Activated CD8-positive, alpha-beta T cell treated with anti-CD3 and anti-CD28 coated beads for 36 hours (primary cell): Measurements from ENCODE around the gene HNF1A. TPM values are rescaled to one million over a fixed set of nuclear protein-coding genes. Genes with fewer than 3 reads are reported as not detected.

Experiments
- ATAC-seq: fragments of 200-7000 bp; cut with Tn5 transposase; one replicate; pipeline ENCODE4 v1.10.0; 2021; ENCODE audit warnings: mild to moderate bottlenecking, moderate library complexity
- CTCF ChIA-PET: fragments of 350-600 bp; sonication (Branson Sonifier 250); formaldehyde crosslinking; loops from one replicate; lab custom pipeline; 2021; ENCODE audit warnings: antibody characterized with exemption; lab: Charles Lee
- POLR2A ChIA-PET: fragments of 350-600 bp; sonication (Branson Sonifier 250); formaldehyde crosslinking; loops from one replicate; lab custom pipeline; 2021; ENCODE audit warnings: antibody characterized with exemption; lab: Charles Lee
- DNase-seq: peaks from one replicate; pipeline ENCODE4 v3.0.0-alpha.2; 2020
- H3K27ac Mint-ChIP-seq: one replicate; pipeline ENCODE4 v1.8.0; 2021; ENCODE audit warnings: mild to moderate bottlenecking, mixed read lengths
- H3K27me3 Mint-ChIP-seq: one replicate; pipeline ENCODE4 v1.8.0; 2021; ENCODE audit warnings: mixed read lengths
- H3K36me3 Mint-ChIP-seq: one replicate; pipeline ENCODE4 v1.8.0; 2021; ENCODE audit warnings: low read depth, mixed read lengths
- H3K4me1 Mint-ChIP-seq: one replicate; pipeline ENCODE4 v1.8.0; 2021; ENCODE audit warnings: low read depth, mixed read lengths
- H3K4me3 Mint-ChIP-seq: one replicate; pipeline ENCODE4 v1.8.0; 2021; ENCODE audit warnings: mild to moderate bottlenecking, moderate library complexity, mixed read lengths
- H3K9me3 Mint-ChIP-seq: one replicate; pipeline ENCODE4 v1.8.0; 2021; ENCODE audit warnings: mixed read lengths
- intact Hi-C: fragments of 100-400 bp; cut with micrococcal nuclease; formaldehyde crosslinking; loops from one replicate; pipeline ENCODE4 v1.10.0; 2022
- total RNA-seq, 2 experiments: library from RNA; stranded (reverse); gene quantifications; one replicate each; pipeline ENCODE4 v1.2.3, GENCODE V29; 2021
- TF ChIP-seq, protein P1 (sequence below): fragments of 200-600 bp; IDR thresholded peaks from one replicate; pipeline ENCODE4 v1.8.0; 2022; ENCODE audit warnings: antibody characterized with exemption, mild to moderate bottlenecking

HNF1A gene
- total RNA-seq, 2 experiments from 2014 or later = not detected

- Mint-ChIP-seq H3K4me1 (no peaks in the 10 kb centered on the region), H3K27me3 (no peaks in the 10 kb centered on the region), H3K27ac (no peak overlapping the region), H3K4me3 (no peak overlapping the region), H3K36me3 (no peaks in the 10 kb centered on the region), H3K9me3 (no peaks in the 10 kb centered on the region)
- ChIA-PET CTCF (interaction anchor here (0.6 to 3.9 kb wide), 2 partner anchors 10 to 177 kb away, joined by 3 to 24 read pairs; no protein-coding TSS in a partner anchor), POLR2A (no interaction called here)
- DNase-seq (no peak), ATAC-seq (no peak)
- intact Hi-C loops = no loop called here
- TF ChIP-seq, protein P1, sequence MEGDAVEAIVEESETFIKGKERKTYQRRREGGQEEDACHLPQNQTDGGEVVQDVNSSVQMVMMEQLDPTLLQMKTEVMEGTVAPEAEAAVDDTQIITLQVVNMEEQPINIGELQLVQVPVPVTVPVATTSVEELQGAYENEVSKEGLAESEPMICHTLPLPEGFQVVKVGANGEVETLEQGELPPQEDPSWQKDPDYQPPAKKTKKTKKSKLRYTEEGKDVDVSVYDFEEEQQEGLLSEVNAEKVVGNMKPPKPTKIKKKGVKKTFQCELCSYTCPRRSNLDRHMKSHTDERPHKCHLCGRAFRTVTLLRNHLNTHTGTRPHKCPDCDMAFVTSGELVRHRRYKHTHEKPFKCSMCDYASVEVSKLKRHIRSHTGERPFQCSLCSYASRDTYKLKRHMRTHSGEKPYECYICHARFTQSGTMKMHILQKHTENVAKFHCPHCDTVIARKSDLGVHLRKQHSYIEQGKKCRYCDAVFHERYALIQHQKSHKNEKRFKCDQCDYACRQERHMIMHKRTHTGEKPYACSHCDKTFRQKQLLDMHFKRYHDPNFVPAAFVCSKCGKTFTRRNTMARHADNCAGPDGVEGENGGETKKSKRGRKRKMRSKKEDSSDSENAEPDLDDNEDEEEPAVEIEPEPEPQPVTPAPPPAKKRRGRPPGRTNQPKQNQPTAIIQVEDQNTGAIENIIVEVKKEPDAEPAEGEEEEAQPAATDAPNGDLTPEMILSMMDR = no peak
Observed at GRCh38 chr12:120982659-120983058, 4.3 kb downstream of the HNF1A start.

DNA sequence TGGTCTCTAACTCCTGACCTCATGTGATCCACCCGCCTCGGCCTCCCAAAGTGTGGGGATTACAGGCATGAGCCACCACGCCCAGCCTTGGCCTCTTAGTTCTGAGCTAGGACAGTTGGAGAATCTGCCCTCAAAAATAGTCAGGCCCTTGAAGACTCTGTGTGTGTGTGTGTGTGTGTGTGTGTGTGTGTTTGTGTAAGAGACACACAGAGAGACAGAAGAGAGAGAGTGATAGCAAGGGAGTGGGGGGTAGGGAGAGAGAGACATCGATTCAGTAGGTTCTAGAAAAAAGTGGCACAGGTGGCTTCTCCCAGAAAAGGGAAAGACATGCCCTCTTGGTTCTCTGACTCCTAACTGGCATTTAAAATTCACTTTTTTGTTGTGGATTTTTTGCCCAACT, 5.4 kb downstream of the HNF1A start:
- Mint-ChIP-seq H3K36me3 (no peaks in the 10 kb centered on the region), H3K9me3 (no peaks in the 10 kb centered on the region), H3K27ac (no peak overlapping the region), H3K27me3 (no peaks in the 10 kb centered on the region), H3K4me1 (no peaks in the 10 kb centered on the region), H3K4me3 (no peak overlapping the region)
- DNase-seq = no peak
- intact Hi-C loops = no loop called here
- TF ChIP-seq, protein P1 = no peak
- CTCF ChIA-PET = interaction anchor here (3.9 kb wide), 1 partner anchor 11 kb away, joined by 24 read pairs; no protein-coding TSS in a partner anchor
- ATAC-seq = no peak
- POLR2A ChIA-PET = no interaction called here

DNA sequence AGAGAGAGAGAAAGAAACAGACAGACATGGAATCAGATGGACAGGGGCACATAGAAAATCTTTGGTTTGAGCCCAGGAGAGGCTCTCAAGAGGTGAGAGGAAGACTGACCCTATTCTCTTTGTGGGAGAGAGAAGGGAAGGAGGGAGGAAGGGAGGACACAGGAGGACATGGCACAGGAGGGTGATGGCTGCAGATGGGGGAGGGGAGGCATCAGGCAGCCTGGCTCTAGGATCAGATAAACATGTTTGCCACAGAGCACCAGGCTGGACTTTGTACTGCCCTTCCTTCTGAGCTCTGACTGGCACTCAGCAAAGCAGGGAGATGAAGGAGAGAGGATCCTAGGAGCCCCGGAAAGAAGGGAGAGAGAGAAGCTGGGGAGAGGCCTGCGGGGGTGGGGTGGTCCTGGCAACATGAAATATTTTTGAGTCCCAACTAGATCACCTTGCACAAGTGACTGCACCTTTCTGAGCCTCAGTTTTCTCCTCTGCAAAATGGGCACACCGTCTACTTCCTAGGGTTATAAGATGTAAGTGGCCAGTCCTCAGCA, 6.1 kb downstream of the HNF1A start:
- Mint-ChIP-seq H3K9me3 (no peaks in the 10 kb centered on the region), H3K4me3 (no peak overlapping the region), H3K36me3 (no peaks in the 10 kb centered on the region), H3K27ac (no peak overlapping the region), H3K27me3 (no peaks in the 10 kb centered on the region), H3K4me1 (no peaks in the 10 kb centered on the region)
- intact Hi-C loops = no loop called here
- ATAC-seq = no peak
- DNase-seq = no peak
- ChIA-PET POLR2A (no interaction called here), CTCF (interaction anchor here (0.8 to 3.9 kb wide), 2 partner anchors 12 to 20 kb away, joined by 4 to 24 read pairs; no protein-coding TSS in a partner anchor)
- TF ChIP-seq, protein P1 = no peak

DNA sequence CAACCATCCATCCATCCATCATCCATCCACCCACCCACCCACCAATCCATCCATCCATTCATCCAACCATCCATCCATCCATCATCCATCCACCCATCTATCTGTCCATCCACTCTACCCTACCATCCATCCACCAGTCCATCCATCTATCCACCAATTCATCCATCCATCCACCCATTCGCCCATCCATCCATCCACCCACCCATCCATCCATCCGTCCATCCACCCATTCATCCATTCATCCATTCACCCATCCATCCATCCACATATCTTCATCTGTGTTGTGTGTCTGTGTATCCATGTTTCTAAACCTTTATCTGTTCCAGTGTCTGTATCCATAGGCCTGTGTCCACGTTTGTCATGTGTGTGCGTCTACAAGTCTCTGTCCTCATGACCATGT, 9.9 kb downstream of the HNF1A start:
- no peak for ATAC-seq
- DNase-seq = no peak
- H3K4me1 Mint-ChIP-seq = no peaks in the 10 kb centered on the region
- H3K9me3 Mint-ChIP-seq = no peaks in the 10 kb centered on the region
- ChIA-PET CTCF (no interaction called here), POLR2A (no interaction called here)
- no peaks in the 10 kb centered on the region for H3K36me3 Mint-ChIP-seq
- no peak overlapping the region for H3K4me3 Mint-ChIP-seq
- H3K27me3 Mint-ChIP-seq = no peaks in the 10 kb centered on the region
- intact Hi-C loops = no loop called here
- no peak overlapping the region for H3K27ac Mint-ChIP-seq
- TF ChIP-seq, protein P1 = no peak

GRCh38 chr12:120988658-120989057, 10.3 kb downstream of the HNF1A start:
- ChIA-PET CTCF (no interaction called here), POLR2A (no interaction called here)
- H3K9me3 Mint-ChIP-seq = no peaks in the 10 kb centered on the region
- ATAC-seq = no peak
- TF ChIP-seq, protein P1 = no peak
- no peaks in the 10 kb centered on the region for H3K27me3 Mint-ChIP-seq
- no peak overlapping the region for H3K4me3 Mint-ChIP-seq
- H3K36me3 Mint-ChIP-seq = no peaks in the 10 kb centered on the region
- no peak overlapping the region for H3K27ac Mint-ChIP-seq
- no peak for DNase-seq
- intact Hi-C loops = no loop called here
- H3K4me1 Mint-ChIP-seq = no peaks in the 10 kb centered on the region
